ENCODE results near the gene LRRN2. TPM values are rescaled to one million over a fixed set of nuclear protein-coding genes. Genes with fewer than 3 reads are reported as not detected.

The LRRN2 gene
- total RNA-seq, 1 experiment from 2014 or later = 5.3 TPM

DNA sequence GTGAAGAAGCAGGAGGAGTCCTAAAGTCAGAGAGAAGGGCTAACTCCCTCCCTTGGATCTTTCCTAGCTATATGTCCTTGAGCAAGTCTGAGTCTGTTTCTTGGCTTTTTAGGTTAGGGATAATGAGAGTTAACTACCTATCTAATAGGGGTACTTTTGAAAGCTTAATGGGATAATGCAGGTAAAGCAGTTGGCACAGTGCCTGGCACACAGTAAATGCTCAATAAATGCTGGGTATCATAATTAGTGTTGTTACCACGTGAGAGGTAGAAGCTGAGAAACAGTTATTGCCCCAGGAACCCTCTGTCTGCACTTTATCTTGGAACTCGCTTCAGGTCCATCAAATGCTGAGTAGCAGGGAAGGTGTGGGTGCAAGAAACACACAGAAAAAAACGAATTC is 5.5 kb downstream of the LRRN2 start (continued):
- TF ChIP-seq, protein P1, sequence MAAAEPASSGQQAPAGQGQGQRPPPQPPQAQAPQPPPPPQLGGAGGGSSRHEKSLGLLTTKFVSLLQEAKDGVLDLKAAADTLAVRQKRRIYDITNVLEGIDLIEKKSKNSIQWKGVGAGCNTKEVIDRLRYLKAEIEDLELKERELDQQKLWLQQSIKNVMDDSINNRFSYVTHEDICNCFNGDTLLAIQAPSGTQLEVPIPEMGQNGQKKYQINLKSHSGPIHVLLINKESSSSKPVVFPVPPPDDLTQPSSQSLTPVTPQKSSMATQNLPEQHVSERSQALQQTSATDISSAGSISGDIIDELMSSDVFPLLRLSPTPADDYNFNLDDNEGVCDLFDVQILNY (CRISPR knock-in tag; IDR thresholded peaks at IDR 0.05) = no peak
- TF ChIP-seq, protein P2, sequence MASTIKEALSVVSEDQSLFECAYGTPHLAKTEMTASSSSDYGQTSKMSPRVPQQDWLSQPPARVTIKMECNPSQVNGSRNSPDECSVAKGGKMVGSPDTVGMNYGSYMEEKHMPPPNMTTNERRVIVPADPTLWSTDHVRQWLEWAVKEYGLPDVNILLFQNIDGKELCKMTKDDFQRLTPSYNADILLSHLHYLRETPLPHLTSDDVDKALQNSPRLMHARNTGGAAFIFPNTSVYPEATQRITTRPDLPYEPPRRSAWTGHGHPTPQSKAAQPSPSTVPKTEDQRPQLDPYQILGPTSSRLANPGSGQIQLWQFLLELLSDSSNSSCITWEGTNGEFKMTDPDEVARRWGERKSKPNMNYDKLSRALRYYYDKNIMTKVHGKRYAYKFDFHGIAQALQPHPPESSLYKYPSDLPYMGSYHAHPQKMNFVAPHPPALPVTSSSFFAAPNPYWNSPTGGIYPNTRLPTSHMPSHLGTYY (CRISPR knock-in tag; IDR thresholded peaks at IDR 0.05) = no peak
- no peak for TF ChIP-seq ZNF317 (CRISPR knock-in tag; IDR thresholded peaks at IDR 0.05; ENCODE audit: borderline replicate concordance, low read depth)

DNA sequence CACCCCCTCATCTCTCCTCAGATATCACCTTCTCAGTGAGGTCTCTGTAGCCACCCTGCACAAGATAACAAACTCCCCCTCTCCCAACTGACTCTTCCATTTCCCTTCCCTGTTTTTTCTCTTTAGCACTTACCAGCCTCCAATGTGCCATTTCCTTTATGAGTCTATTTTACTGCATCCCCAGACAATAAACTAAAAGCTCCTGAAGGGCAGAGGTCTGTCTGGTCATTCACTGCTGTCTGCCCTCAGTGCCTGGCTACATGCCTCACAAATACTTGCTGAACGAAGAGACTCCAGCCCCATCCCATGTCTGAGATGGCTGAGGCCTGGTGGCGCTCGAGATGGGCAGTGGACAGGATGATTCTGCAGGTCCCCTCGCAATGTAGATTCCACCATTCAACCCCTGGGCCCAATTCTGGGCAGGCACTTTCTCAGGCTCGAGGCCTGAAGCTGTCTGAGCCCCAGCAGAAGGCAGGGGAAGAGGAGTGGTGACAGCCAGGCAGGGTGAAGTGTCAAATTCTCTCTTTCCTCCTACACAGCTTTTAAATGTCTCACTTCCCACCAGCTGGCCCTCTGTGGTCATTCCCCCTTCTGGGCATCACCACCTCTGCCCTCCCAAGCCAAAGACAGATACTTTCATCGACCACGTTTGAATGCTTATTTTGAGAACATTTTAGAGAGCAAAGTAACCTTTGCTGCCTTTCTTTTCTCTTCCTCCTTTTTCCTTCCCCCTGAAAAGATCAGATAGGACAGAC is 6.6 kb downstream of the LRRN2 start:
- ATAC-seq (no peak), DNase-seq (ENCODE audit: low spot score) (no peak)
- H3K4me1 Mint-ChIP-seq = peaks cover 24% of the 10 kb centered on the region
- no peak overlapping the region for H3K27ac Mint-ChIP-seq
- H3K36me3 Mint-ChIP-seq = no peaks in the 10 kb centered on the region
- CTCF ChIA-PET = interaction anchor here (1.2 to 1.4 kb wide), 2 partner anchors 113 to 128 kb away, joined by 3 to 6 read pairs; no protein-coding TSS in a partner anchor
- TF ChIP-seq ZNF263 (CRISPR knock-in tag; IDR thresholded peaks at IDR 0.05; ENCODE audit: low read depth) (no peak), ETV6 (CRISPR knock-in tag; IDR thresholded peaks at IDR 0.05) (no peak), CBFB (CRISPR knock-in tag; IDR thresholded peaks at IDR 0.05; ENCODE audit: low read depth) (no peak), ZNF423 (CRISPR knock-in tag; IDR thresholded peaks at IDR 0.05) (no peak), GRHL2 (CRISPR knock-in tag; IDR thresholded peaks at IDR 0.05; ENCODE audit: insufficient replicate concordance, severe bottlenecking) (no peak), TEAD4 (CRISPR knock-in tag; IDR thresholded peaks at IDR 0.05) (no peak), NR3C1 (CRISPR knock-in tag; conservative IDR thresholded peaks at IDR 0.05; ENCODE audit: low read depth) (no peak), SMAD3 (CRISPR knock-in tag; IDR thresholded peaks at IDR 0.05; ENCODE audit: borderline replicate concordance) (no peak), TP53 (CRISPR knock-in tag; IDR thresholded peaks at IDR 0.05) (no peak), ZNF317 (CRISPR knock-in tag; IDR thresholded peaks at IDR 0.05; ENCODE audit: borderline replicate concordance, low read depth) (no peak), JAZF1 (CRISPR knock-in tag; IDR thresholded peaks at IDR 0.05) (no peak)
- TF ChIP-seq, protein P3, sequence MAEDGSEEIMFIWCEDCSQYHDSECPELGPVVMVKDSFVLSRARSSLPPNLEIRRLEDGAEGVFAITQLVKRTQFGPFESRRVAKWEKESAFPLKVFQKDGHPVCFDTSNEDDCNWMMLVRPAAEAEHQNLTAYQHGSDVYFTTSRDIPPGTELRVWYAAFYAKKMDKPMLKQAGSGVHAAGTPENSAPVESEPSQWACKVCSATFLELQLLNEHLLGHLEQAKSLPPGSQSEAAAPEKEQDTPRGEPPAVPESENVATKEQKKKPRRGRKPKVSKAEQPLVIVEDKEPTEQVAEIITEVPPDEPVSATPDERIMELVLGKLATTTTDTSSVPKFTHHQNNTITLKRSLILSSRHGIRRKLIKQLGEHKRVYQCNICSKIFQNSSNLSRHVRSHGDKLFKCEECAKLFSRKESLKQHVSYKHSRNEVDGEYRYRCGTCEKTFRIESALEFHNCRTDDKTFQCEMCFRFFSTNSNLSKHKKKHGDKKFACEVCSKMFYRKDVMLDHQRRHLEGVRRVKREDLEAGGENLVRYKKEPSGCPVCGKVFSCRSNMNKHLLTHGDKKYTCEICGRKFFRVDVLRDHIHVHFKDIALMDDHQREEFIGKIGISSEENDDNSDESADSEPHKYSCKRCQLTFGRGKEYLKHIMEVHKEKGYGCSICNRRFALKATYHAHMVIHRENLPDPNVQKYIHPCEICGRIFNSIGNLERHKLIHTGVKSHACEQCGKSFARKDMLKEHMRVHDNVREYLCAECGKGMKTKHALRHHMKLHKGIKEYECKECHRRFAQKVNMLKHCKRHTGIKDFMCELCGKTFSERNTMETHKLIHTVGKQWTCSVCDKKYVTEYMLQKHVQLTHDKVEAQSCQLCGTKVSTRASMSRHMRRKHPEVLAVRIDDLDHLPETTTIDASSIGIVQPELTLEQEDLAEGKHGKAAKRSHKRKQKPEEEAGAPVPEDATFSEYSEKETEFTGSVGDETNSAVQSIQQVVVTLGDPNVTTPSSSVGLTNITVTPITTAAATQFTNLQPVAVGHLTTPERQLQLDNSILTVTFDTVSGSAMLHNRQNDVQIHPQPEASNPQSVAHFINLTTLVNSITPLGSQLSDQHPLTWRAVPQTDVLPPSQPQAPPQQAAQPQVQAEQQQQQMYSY (CRISPR knock-in tag; IDR thresholded peaks at IDR 0.05) = no peak
- TF ChIP-seq, protein P4, sequence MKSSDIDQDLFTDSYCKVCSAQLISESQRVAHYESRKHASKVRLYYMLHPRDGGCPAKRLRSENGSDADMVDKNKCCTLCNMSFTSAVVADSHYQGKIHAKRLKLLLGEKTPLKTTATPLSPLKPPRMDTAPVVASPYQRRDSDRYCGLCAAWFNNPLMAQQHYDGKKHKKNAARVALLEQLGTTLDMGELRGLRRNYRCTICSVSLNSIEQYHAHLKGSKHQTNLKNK (CRISPR knock-in tag; IDR thresholded peaks at IDR 0.05) = no peak
- TF ChIP-seq, protein P5, sequence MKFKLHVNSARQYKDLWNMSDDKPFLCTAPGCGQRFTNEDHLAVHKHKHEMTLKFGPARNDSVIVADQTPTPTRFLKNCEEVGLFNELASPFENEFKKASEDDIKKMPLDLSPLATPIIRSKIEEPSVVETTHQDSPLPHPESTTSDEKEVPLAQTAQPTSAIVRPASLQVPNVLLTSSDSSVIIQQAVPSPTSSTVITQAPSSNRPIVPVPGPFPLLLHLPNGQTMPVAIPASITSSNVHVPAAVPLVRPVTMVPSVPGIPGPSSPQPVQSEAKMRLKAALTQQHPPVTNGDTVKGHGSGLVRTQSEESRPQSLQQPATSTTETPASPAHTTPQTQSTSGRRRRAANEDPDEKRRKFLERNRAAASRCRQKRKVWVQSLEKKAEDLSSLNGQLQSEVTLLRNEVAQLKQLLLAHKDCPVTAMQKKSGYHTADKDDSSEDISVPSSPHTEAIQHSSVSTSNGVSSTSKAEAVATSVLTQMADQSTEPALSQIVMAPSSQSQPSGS (CRISPR knock-in tag; IDR thresholded peaks at IDR 0.05; ENCODE audit: borderline replicate concordance, low read depth) = no peak
- TF ChIP-seq, protein P6, sequence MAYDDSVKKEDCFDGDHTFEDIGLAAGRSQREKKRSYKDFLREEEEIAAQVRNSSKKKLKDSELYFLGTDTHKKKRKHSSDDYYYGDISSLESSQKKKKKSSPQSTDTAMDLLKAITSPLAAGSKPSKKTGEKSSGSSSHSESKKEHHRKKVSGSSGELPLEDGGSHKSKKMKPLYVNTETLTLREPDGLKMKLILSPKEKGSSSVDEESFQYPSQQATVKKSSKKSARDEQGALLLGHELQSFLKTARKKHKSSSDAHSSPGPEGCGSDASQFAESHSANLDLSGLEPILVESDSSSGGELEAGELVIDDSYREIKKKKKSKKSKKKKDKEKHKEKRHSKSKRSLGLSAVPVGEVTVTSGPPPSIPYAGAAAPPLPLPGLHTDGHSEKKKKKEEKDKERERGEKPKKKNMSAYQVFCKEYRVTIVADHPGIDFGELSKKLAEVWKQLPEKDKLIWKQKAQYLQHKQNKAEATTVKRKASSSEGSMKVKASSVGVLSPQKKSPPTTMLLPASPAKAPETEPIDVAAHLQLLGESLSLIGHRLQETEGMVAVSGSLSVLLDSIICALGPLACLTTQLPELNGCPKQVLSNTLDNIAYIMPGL (CRISPR knock-in tag; IDR thresholded peaks at IDR 0.05) = no peak
- TF ChIP-seq, protein P7, sequence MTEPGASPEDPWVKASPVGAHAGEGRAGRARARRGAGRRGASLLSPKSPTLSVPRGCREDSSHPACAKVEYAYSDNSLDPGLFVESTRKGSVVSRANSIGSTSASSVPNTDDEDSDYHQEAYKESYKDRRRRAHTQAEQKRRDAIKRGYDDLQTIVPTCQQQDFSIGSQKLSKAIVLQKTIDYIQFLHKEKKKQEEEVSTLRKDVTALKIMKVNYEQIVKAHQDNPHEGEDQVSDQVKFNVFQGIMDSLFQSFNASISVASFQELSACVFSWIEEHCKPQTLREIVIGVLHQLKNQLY (CRISPR knock-in tag; IDR thresholded peaks at IDR 0.05) = no peak
- TF ChIP-seq, protein P8, sequence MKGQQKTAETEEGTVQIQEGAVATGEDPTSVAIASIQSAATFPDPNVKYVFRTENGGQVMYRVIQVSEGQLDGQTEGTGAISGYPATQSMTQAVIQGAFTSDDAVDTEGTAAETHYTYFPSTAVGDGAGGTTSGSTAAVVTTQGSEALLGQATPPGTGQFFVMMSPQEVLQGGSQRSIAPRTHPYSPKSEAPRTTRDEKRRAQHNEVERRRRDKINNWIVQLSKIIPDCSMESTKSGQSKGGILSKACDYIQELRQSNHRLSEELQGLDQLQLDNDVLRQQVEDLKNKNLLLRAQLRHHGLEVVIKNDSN (CRISPR knock-in tag; IDR thresholded peaks at IDR 0.05) = no peak
- TF ChIP-seq, protein P9, sequence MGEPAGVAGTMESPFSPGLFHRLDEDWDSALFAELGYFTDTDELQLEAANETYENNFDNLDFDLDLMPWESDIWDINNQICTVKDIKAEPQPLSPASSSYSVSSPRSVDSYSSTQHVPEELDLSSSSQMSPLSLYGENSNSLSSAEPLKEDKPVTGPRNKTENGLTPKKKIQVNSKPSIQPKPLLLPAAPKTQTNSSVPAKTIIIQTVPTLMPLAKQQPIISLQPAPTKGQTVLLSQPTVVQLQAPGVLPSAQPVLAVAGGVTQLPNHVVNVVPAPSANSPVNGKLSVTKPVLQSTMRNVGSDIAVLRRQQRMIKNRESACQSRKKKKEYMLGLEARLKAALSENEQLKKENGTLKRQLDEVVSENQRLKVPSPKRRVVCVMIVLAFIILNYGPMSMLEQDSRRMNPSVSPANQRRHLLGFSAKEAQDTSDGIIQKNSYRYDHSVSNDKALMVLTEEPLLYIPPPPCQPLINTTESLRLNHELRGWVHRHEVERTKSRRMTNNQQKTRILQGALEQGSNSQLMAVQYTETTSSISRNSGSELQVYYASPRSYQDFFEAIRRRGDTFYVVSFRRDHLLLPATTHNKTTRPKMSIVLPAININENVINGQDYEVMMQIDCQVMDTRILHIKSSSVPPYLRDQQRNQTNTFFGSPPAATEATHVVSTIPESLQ (CRISPR knock-in tag; IDR thresholded peaks at IDR 0.05) = no peak
- no peak overlapping the region for H3K4me3 Mint-ChIP-seq
- H3K27me3 Mint-ChIP-seq (ENCODE audit: low read depth) = peaks cover 11% of the 10 kb centered on the region
- H3K9me3 Mint-ChIP-seq = no peaks in the 10 kb centered on the region
- POLR2A ChIA-PET = no interaction called here

All from WTC11 (cell line).